Brain microvascular endothelial cell (primary cell): ENCODE results near the gene COLQ.
"Not testable (repeated sequence)": the region's sequence is repeated elsewhere in the genome, so short reads cannot be mapped to it uniquely, and the experiment has no call there.

Experiments
- DNase-seq: peaks from one replicate; pipeline ENCODE4 v3.0.0-alpha.2; 2020
- H3K27ac ChIP-seq: fragments of 250-450 bp; sonication (Bioruptor Pico); 2 replicates; pipeline ENCODE4 v1.5.1; 2020; ENCODE audit warnings: mild to moderate bottlenecking, moderate library complexity
- H3K27me3 ChIP-seq: fragments of 250-450 bp; sonication (Bioruptor Pico); replicated peaks from 2 replicates; pipeline ENCODE4 v1.5.1; 2020; ENCODE audit warnings: mild to moderate bottlenecking
- H3K36me3 ChIP-seq: fragments of 250-450 bp; sonication (Bioruptor Pico); replicated peaks from 2 replicates; pipeline ENCODE4 v1.5.1; 2020; ENCODE audit warnings: mild to moderate bottlenecking
- H3K4me3 ChIP-seq: 2 replicates; pipeline ENCODE4 v1.5.1; 2011; ENCODE audit warnings: low read depth, mild to moderate bottlenecking, control low read depth, low read length, moderate library complexity
- CTCF ChIP-seq: IDR thresholded peaks from 2 replicates; pipeline ENCODE4 v1.5.1; 2011; ENCODE audit warnings: low read depth, mild to moderate bottlenecking, moderate library complexity, low read length, control low read depth, inconsistent platforms; ENCODE audit errors: missing control alignments
- in situ Hi-C: cut with HindIII; loops from 2 replicates; pipeline ENCODE4 v1.10.0; 2017; ENCODE audit warnings: low sequenced_read_pairs, low pct_ligation_motif_present

The COLQ gene

GRCh38 chr3:15539066-15539465 lies 17.6 kb upstream of the COLQ start:
- Histone ChIP-seq H3K27me3 (no peaks in the 10 kb centered on the region), H3K27ac (no peak overlapping the region), H3K36me3 (no peaks in the 10 kb centered on the region), H3K4me3 (no peak overlapping the region)
- TF ChIP-seq CTCF = no peak
- in situ Hi-C loops = no loop called here
- DNase-seq = no peak

- Histone ChIP-seq H3K4me3 (no peak overlapping the region), H3K27ac (no peak overlapping the region), H3K27me3 (no peaks in the 10 kb centered on the region), H3K36me3 (no peaks in the 10 kb centered on the region)
- no peak for TF ChIP-seq CTCF
- in situ Hi-C loops = no loop called here
- DNase-seq = no peak
Measured at GRCh38 chr3:15538345-15538744, 16.8 kb upstream of the COLQ start.

- no peak for TF ChIP-seq CTCF
- Histone ChIP-seq H3K36me3 (no peaks in the 10 kb centered on the region), H3K27me3 (no peaks in the 10 kb centered on the region), H3K27ac (no peak overlapping the region), H3K4me3 (no peak overlapping the region)
- DNase-seq = no peak
- in situ Hi-C loops = no loop called here
Measured at GRCh38 chr3:15536856-15537255, 15.3 kb upstream of the COLQ start.

- Histone ChIP-seq H3K27me3 (no peaks in the 10 kb centered on the region), H3K36me3 (no peaks in the 10 kb centered on the region), H3K27ac (no peak overlapping the region), H3K4me3 (no peak overlapping the region)
- no peak for DNase-seq
- in situ Hi-C loops = no loop called here
- TF ChIP-seq CTCF = no peak
Measured at GRCh38 chr3:15535732-15536131, 14.2 kb upstream of the COLQ start.

- H3K4me3 ChIP-seq, DNase-seq, H3K27me3 ChIP-seq, H3K27ac ChIP-seq, in situ Hi-C loops, H3K36me3 ChIP-seq: not testable (repeated sequence)
Measured at GRCh38 chr3:15532614-15533013, 11.1 kb upstream of the COLQ start.

- TF ChIP-seq CTCF = no peak
- Histone ChIP-seq H3K27me3 (no peaks in the 10 kb centered on the region), H3K27ac (no peak overlapping the region), H3K4me3 (no peak overlapping the region), H3K36me3 (no peaks in the 10 kb centered on the region)
- in situ Hi-C loops = no loop called here
- DNase-seq = no peak
Measured at GRCh38 chr3:15531346-15531745, 9.8 kb upstream of the COLQ start.
